GM21576 (cell line): ENCODE results near the gene UPF3B.
"Not testable (repeated sequence)": the region's sequence is repeated elsewhere in the genome, so short reads cannot be mapped to it uniquely, and the experiment has no call there.

ENCODE experiments used
- ATAC-seq: cut with Tn5 transposase; IDR thresholded peaks from one replicate; pipeline ENCODE4 v1.9.1; 2021; ENCODE audit warnings: mild to moderate bottlenecking, moderate library complexity; ENCODE audit not compliant: unreplicated experiment

Gene UPF3B

GRCh38 chrX:119826399-119826959, 26.3 kb downstream of the UPF3B start:
- no peak for ATAC-seq

- ATAC-seq: not testable (repeated sequence)
Observed at GRCh38 chrX:119824221-119824620, 28.5 kb downstream of the UPF3B start.

GRCh38 chrX:119821703-119822102, 31.1 kb downstream of the UPF3B start:
- peak; percentile 97 for ATAC-seq

- ATAC-seq: no peak
Observed at GRCh38 chrX:119817130-119817690, 35.6 kb downstream of the UPF3B start.

- no peak for ATAC-seq
Observed at GRCh38 chrX:119816300-119816699, 36.5 kb downstream of the UPF3B start.

GRCh38 chrX:119809185-119809666, 43.5 kb downstream of the UPF3B start:
- no peak for ATAC-seq

- ATAC-seq: not testable (repeated sequence)
Observed at GRCh38 chrX:119808461-119808860, 44.3 kb downstream of the UPF3B start.

GRCh38 chrX:119802546-119802945, 50.2 kb downstream of the UPF3B start:
- no peak for ATAC-seq

- no peak for ATAC-seq
Observed at GRCh38 chrX:119801253-119802221, 51.2 kb downstream of the UPF3B start.

GRCh38 chrX:119791437-119792231, 61.1 kb downstream of the UPF3B start, which contains the start of gene RPL39:
Gene RPL39, minus strand, starts transcription at chrX:119791630. Its CDS starts 54 bp downstream, at chrX:119791576.
- ATAC-seq: peak; percentile 85

GRCh38 chrX:119790977-119791436, 61.8 kb downstream of the UPF3B start:
- ATAC-seq: peak; percentile 11

GRCh38 chrX:119784747-119785446, 67.9 kb downstream of the UPF3B start:
- ATAC-seq: no peak
